OCI-LY7 (cell line): ENCODE measurements around the gene HECW1. TPM values are rescaled to one million over a fixed set of nuclear protein-coding genes. Genes with fewer than 3 reads are reported as not detected.
"Not testable (repeated sequence)": the region's sequence is repeated elsewhere in the genome, so short reads cannot be mapped to it uniquely, and the experiment has no call there.

Experiments used
- BruUV-seq: library from RNA; stranded (reverse); fragments of 400-500 nt; replicated peaks from 2 replicates; lab custom pipeline; 2021; lab: Mats Ljungman, UMichigan
- CTCF ChIA-PET: fragments of 300-600 bp; sonication (Branson Sonifier 250); formaldehyde crosslinking; loops from one replicate; lab custom pipeline; 2022; ENCODE audit warnings: antibody characterized with exemption; ENCODE audit not compliant: unreplicated experiment; lab: Charles Lee
- POLR2A ChIA-PET: fragments of 300-600 bp; sonication (Branson Sonifier 250); formaldehyde crosslinking; loops from one replicate; lab custom pipeline; 2022; ENCODE audit warnings: antibody characterized with exemption; lab: Charles Lee
- DNase-seq: peaks from one replicate; pipeline ENCODE4 v3.0.0-alpha.2; 2015; ENCODE audit warnings: low spot score
- H2AFZ ChIP-seq: fragments of 200-600 bp; sonication (generic), shearing (Covaris generic); 2 replicates; pipeline ENCODE4 v1.6.1; 2014; ENCODE audit warnings: mild to moderate bottlenecking, antibody characterized with exemption, low read length, moderate library complexity
- H3K27ac ChIP-seq: fragments of 200-600 bp; sonication (generic); 2 replicates; pipeline ENCODE4 v1.5.1; 2014; ENCODE audit warnings: mixed run types, low read depth, mild to moderate bottlenecking, moderate library complexity, low read length, inconsistent platforms; ENCODE audit not compliant: poor library complexity, severe bottlenecking
- H3K36me3 ChIP-seq: fragments of 200-600 bp; sonication (generic); 2 replicates; pipeline ENCODE4 v1.6.1; 2014; ENCODE audit warnings: mild to moderate bottlenecking, antibody characterized with exemption, low read length, moderate library complexity, mixed read lengths; ENCODE audit not compliant: insufficient read depth
- H3K4me1 ChIP-seq: fragments of 200-600 bp; sonication (generic); 2 replicates; pipeline ENCODE4 v1.5.1; 2014; ENCODE audit warnings: mild to moderate bottlenecking, low read length; ENCODE audit not compliant: insufficient read depth, poor library complexity, severe bottlenecking
- H3K4me2 ChIP-seq: fragments of 200-600 bp; sonication (generic); 2 replicates; pipeline ENCODE4 v1.6.1; 2014; ENCODE audit warnings: mild to moderate bottlenecking, low read length
- H3K4me3 ChIP-seq: fragments of 200-600 bp; sonication (generic); 2 replicates; pipeline ENCODE4 v1.5.1; 2014; ENCODE audit warnings: mild to moderate bottlenecking, low read depth, low read length; ENCODE audit not compliant: poor library complexity, severe bottlenecking
- H3K79me2 ChIP-seq: fragments of 200-600 bp; sonication (generic); 2 replicates; pipeline ENCODE4 v1.6.1; 2016; ENCODE audit warnings: low read depth, mild to moderate bottlenecking, low read length, moderate library complexity, mixed read lengths; ENCODE audit not compliant: insufficient read depth
- H3K9me2 ChIP-seq: fragments of 200-600 bp; sonication (generic); 2 replicates; pipeline ENCODE4 v1.6.1; 2016; ENCODE audit warnings: mild to moderate bottlenecking, low read length, mixed read lengths; ENCODE audit not compliant: insufficient read depth
- H3K9me3 ChIP-seq: fragments of 200-600 bp; sonication (generic); 2 replicates; pipeline ENCODE4 v1.6.1; 2014; ENCODE audit warnings: mild to moderate bottlenecking, mixed run types, low read length, mixed read lengths
- H4K20me1 ChIP-seq: fragments of 200-600 bp; sonication (generic); 2 replicates; pipeline ENCODE4 v1.6.1; 2014; ENCODE audit warnings: mild to moderate bottlenecking, antibody characterized with exemption, low read length, moderate library complexity, mixed read lengths; ENCODE audit not compliant: insufficient read depth
- CTCF ChIP-seq: fragments of 200-600 bp; sonication (generic); conservative IDR thresholded peaks from 2 replicates; pipeline ENCODE4 v1.5.1; 2014; ENCODE audit warnings: mild to moderate bottlenecking, antibody characterized with exemption, low read length, moderate library complexity, mixed read lengths
- EZH2phosphoT487 ChIP-seq: fragments of 200-600 bp; sonication (generic); IDR thresholded peaks from 2 replicates; pipeline ENCODE4 v1.6.1; 2018; ENCODE audit warnings: low read depth, borderline replicate concordance, mild to moderate bottlenecking, mixed run types, antibody characterized with exemption, low read length, moderate library complexity, mixed read lengths
- intact Hi-C: fragments of 100-400 bp; cut with micrococcal nuclease; formaldehyde crosslinking; loops from one replicate; pipeline ENCODE4 v1.10.0; 2022; ENCODE audit not compliant: unreplicated experiment
- total RNA-seq, 2 experiments: library from RNA; depleted of rRNA in 1 of 2; stranded (reverse); fragments of >200 nt in 1 of 2; shearing (Covaris generic) in 1 of 2; gene quantifications; 2 replicates each; pipeline ENCODE4 v1.2.3, GENCODE V29; 2014 to 2022

Gene HECW1
- total RNA-seq, 2 experiments from 2014 or later: 2.0 TPM

GRCh38 chr7:43136064-43136463 is 23.6 kb downstream of the HECW1 start:
- no TSS peak for BruUV-seq
- peak overlapping the region; percentile 41 for H3K4me2 ChIP-seq
- H3K27ac ChIP-seq: no peak overlapping the region
- H3K79me2 ChIP-seq: no peaks in the 10 kb centered on the region
- no peaks in the 10 kb centered on the region for H3K9me3 ChIP-seq
- CTCF ChIA-PET: interaction anchor here (0.9 kb wide), 1 partner anchor 56 kb away, joined by 5 read pairs; no protein-coding TSS in a partner anchor
- no peaks in the 10 kb centered on the region for H3K36me3 ChIP-seq
- POLR2A ChIA-PET: interaction anchor here (0.8 to 2.6 kb wide), 10 partner anchors 8 to 109 kb away, joined by 3 to 7 read pairs (median 4); no protein-coding TSS in a partner anchor
- H2AFZ ChIP-seq: peak overlapping the region; percentile 8; the same call in 1 of the 2 replicates
- peak; percentile 60 for DNase-seq
- no peaks in the 10 kb centered on the region for H4K20me1 ChIP-seq
- intact Hi-C loops: no loop called here
- TF ChIP-seq EZH2phosphoT487: no peak
- no peak for TF ChIP-seq CTCF
- no peaks in the 10 kb centered on the region for H3K9me2 ChIP-seq
- no peak overlapping the region for H3K4me3 ChIP-seq
- H3K4me1 ChIP-seq: peaks cover 20% of the 10 kb centered on the region

DNA sequence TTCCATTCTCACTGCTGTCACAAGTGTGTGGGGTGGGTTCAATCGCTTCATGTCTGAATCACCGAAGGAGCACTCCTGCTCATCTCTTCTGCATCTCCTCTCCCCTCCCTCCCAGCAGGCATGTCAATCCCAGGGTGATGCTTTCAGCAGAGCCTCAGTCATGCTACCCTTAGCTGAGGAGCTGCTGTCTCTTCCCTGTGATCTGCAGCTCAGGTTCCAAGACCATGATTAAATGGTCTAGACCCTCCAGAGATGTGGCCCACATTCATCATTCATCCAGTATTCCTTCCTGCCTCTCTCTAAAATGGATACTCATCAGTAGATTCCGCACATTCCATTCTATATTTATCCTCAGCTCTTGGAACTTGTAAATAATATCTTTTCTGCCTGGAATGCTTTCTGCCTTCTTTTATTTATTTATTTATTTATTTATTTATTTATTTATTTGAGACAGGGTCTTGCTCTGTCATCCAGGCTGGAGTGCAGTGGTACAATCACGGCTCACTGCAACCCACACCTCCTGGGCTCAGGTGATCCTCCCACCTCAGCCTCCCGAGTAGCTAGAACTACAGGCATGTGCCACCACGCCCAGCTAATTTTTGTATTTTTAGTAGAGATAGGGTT is 24.8 kb downstream of the HECW1 start:
- H2AFZ ChIP-seq, H3K36me3 ChIP-seq, intact Hi-C loops, H4K20me1 ChIP-seq, BruUV-seq, H3K27ac ChIP-seq, H3K9me3 ChIP-seq, DNase-seq, CTCF ChIA-PET, H3K4me2 ChIP-seq, H3K79me2 ChIP-seq, H3K9me2 ChIP-seq, H3K4me3 ChIP-seq: not testable (repeated sequence)
- peaks cover 20% of the 10 kb centered on the region for H3K4me1 ChIP-seq
- POLR2A ChIA-PET: interaction anchor here (0.8 to 2.6 kb wide), 6 partner anchors 7 to 195 kb away, joined by 3 to 6 read pairs (median 4); no protein-coding TSS in a partner anchor

GRCh38 chr7:43137811-43138210 is 25.4 kb downstream of the HECW1 start:
- ChIA-PET CTCF (no interaction called here), POLR2A (interaction anchor here (0.6 to 2.6 kb wide), 3 partner anchors 12 to 195 kb away, joined by 3 to 5 read pairs (median 3); no protein-coding TSS in a partner anchor)
- TF ChIP-seq CTCF: no peak
- no peak for TF ChIP-seq EZH2phosphoT487
- Histone ChIP-seq H3K4me3 (no peak overlapping the region), H3K27ac (no peak overlapping the region), H4K20me1 (no peaks in the 10 kb centered on the region), H3K79me2 (no peaks in the 10 kb centered on the region), H3K4me1 (peaks cover 20% of the 10 kb centered on the region), H3K9me3 (no peaks in the 10 kb centered on the region), H2AFZ (no peak overlapping the region), H3K9me2 (no peaks in the 10 kb centered on the region), H3K36me3 (no peaks in the 10 kb centered on the region), H3K4me2 (no peak overlapping the region)
- intact Hi-C loops: no loop called here
- no peak for DNase-seq
- BruUV-seq: no TSS peak
